Measurements from ENCODE around the gene LYPD3.
"Not testable (repeated sequence)": the region's sequence is repeated elsewhere in the genome, so short reads cannot be mapped to it uniquely, and the experiment has no call there.

Gene LYPD3

GRCh38 chr19:43465468-43466120 lies at the start of gene LYPD3:
Gene LYPD3, minus strand, starts transcription at chr19:43465608. Its CDS starts 37 bp downstream, at chr19:43465571.
- TF ChIP-seq, protein P1, sequence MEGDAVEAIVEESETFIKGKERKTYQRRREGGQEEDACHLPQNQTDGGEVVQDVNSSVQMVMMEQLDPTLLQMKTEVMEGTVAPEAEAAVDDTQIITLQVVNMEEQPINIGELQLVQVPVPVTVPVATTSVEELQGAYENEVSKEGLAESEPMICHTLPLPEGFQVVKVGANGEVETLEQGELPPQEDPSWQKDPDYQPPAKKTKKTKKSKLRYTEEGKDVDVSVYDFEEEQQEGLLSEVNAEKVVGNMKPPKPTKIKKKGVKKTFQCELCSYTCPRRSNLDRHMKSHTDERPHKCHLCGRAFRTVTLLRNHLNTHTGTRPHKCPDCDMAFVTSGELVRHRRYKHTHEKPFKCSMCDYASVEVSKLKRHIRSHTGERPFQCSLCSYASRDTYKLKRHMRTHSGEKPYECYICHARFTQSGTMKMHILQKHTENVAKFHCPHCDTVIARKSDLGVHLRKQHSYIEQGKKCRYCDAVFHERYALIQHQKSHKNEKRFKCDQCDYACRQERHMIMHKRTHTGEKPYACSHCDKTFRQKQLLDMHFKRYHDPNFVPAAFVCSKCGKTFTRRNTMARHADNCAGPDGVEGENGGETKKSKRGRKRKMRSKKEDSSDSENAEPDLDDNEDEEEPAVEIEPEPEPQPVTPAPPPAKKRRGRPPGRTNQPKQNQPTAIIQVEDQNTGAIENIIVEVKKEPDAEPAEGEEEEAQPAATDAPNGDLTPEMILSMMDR (IDR thresholded peaks at IDR 0.05; ENCODE audit: low read depth, low read length): no peak
- DNase-seq: no peak
- H3K36me3 ChIP-seq: no peaks in the 10 kb centered on the region
- H3K27ac ChIP-seq: no peak within 1 kb of the TSS
- H3K4me3 ChIP-seq (ENCODE audit: low read depth, low read length): peak within 1 kb of the TSS; percentile 70
- H3K27me3 ChIP-seq (ENCODE audit: insufficient read depth, low read depth, severe bottlenecking): no peaks in the 10 kb centered on the region
- no peaks in the 10 kb centered on the region for H3K9me3 ChIP-seq (ENCODE audit: severe bottlenecking)

- H3K27ac ChIP-seq; H3K27me3 ChIP-seq (ENCODE audit: insufficient read depth, low read depth, severe bottlenecking); H3K4me3 ChIP-seq (ENCODE audit: low read depth, low read length); DNase-seq; H3K9me3 ChIP-seq (ENCODE audit: severe bottlenecking): not testable (repeated sequence)
- peaks cover 13% of the 10 kb centered on the region for H3K36me3 ChIP-seq
Observed at GRCh38 chr19:43512399-43512798, 47.0 kb upstream of the LYPD3 start.

DNA sequence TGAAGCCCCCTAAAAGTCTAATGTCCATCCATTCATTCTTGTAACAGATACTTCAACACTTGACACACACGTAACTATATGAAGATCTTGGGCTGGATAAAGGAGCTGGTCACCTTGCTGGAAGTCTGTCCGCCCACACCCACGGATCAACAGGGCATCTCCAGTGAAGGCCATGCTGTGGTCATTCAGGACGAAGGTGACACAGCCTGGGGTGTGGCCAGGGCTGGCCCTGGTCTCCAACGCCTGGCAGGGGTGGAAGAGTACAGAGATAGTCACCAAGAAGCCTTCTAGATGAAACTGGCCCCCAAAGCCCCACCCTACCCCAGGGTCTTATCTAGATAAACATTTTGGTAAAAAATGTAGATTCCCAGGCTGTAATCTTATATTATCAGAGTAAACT lies 45.9 kb upstream of the LYPD3 start:
- Histone ChIP-seq H3K4me3 (ENCODE audit: low read depth, low read length) (no peak overlapping the region), H3K27me3 (ENCODE audit: insufficient read depth, low read depth, severe bottlenecking) (no peaks in the 10 kb centered on the region), H3K27ac (no peak overlapping the region), H3K9me3 (ENCODE audit: severe bottlenecking) (no peaks in the 10 kb centered on the region), H3K36me3 (peaks cover 13% of the 10 kb centered on the region)
- DNase-seq: no peak
- TF ChIP-seq, protein P1 (IDR thresholded peaks at IDR 0.05; ENCODE audit: low read depth, low read length): no peak

GRCh38 chr19:43510713-43511112 lies 45.3 kb upstream of the LYPD3 start:
- Histone ChIP-seq H3K4me3 (ENCODE audit: low read depth, low read length) (no peak overlapping the region), H3K27me3 (ENCODE audit: insufficient read depth, low read depth, severe bottlenecking) (no peaks in the 10 kb centered on the region), H3K27ac (no peak overlapping the region), H3K9me3 (ENCODE audit: severe bottlenecking) (no peaks in the 10 kb centered on the region), H3K36me3 (peaks cover 13% of the 10 kb centered on the region)
- TF ChIP-seq, protein P1 (IDR thresholded peaks at IDR 0.05; ENCODE audit: low read depth, low read length): no peak
- no peak for DNase-seq

- DNase-seq: no peak
- TF ChIP-seq, protein P1 (IDR thresholded peaks at IDR 0.05; ENCODE audit: low read depth, low read length): no peak
- H3K36me3 ChIP-seq: peaks cover 13% of the 10 kb centered on the region
Observed at GRCh38 chr19:43507880-43508279, 42.5 kb upstream of the LYPD3 start.

GRCh38 chr19:43506629-43507028 lies 41.2 kb upstream of the LYPD3 start:
- Histone ChIP-seq H3K36me3 (peaks cover 17% of the 10 kb centered on the region), H3K9me3 (ENCODE audit: severe bottlenecking) (no peaks in the 10 kb centered on the region), H3K27ac (no peak overlapping the region), H3K27me3 (ENCODE audit: insufficient read depth, low read depth, severe bottlenecking) (no peaks in the 10 kb centered on the region), H3K4me3 (ENCODE audit: low read depth, low read length) (no peak overlapping the region)
- no peak for DNase-seq
- TF ChIP-seq, protein P1 (IDR thresholded peaks at IDR 0.05; ENCODE audit: low read depth, low read length): no peak

More at GRCh38 chr19:43507880-43508279, 42.5 kb upstream of the LYPD3 start:
- Histone ChIP-seq H3K27ac (no peak overlapping the region), H3K27me3 (ENCODE audit: insufficient read depth, low read depth, severe bottlenecking) (no peaks in the 10 kb centered on the region), H3K9me3 (ENCODE audit: severe bottlenecking) (no peaks in the 10 kb centered on the region), H3K4me3 (ENCODE audit: low read depth, low read length) (no peak overlapping the region)

Measured in WERI-Rb-1 (cell line).